Skeletal muscle satellite cell (primary cell): Measurements from ENCODE around the gene ZNF302. TPM values are rescaled to one million over a fixed set of nuclear protein-coding genes. Genes with fewer than 3 reads are reported as not detected.

Experiments
- H3K27me3 ChIP-seq: 2 replicates; pipeline ENCODE4 v1.7.0; 2013; ENCODE audit warnings: low read length; ENCODE audit not compliant: control insufficient read depth, insufficient read depth
- H3K36me3 ChIP-seq: 2 replicates; pipeline ENCODE4 v1.7.0; 2013; ENCODE audit warnings: mild to moderate bottlenecking, control low read depth, low read length; ENCODE audit not compliant: insufficient read depth
- H3K4me1 ChIP-seq: 2 replicates; pipeline ENCODE4 v1.7.0; 2013; ENCODE audit warnings: low read length; ENCODE audit not compliant: control insufficient read depth, insufficient read depth
- H3K4me2 ChIP-seq: 2 replicates; pipeline ENCODE4 v1.7.0; 2013; ENCODE audit warnings: mild to moderate bottlenecking, low read length
- H3K4me3 ChIP-seq: 2 replicates; pipeline ENCODE4 v1.7.0; 2013; ENCODE audit warnings: low read length
- H3K9ac ChIP-seq: 2 replicates; pipeline ENCODE4 v1.7.0; 2013; ENCODE audit warnings: mild to moderate bottlenecking, low read depth, low read length, moderate library complexity
- H3K9me3 ChIP-seq: replicated peaks from 2 replicates; pipeline ENCODE4 v1.7.0; 2013; ENCODE audit warnings: mild to moderate bottlenecking, control low read depth, low read length
- small RNA-seq: library from RNA; depleted of rRNA; stranded (forward); fragments of <200 nt; gene quantifications from one replicate; pipeline ENCODE3, GENCODE V24; 2012

ZNF302 gene

GRCh38 chr19:34733746-34734536 lies 56.5 kb downstream of the ZNF302 start, which contains the start of gene ZNF181:
Gene ZNF181 (plus strand): TSS chr19:34734243. CDS start chr19:34735038, 795 bp downstream.
- Histone ChIP-seq H3K9ac (peak within 1 kb of the TSS; percentile 96), H3K9me3 (peaks cover 2% of the 10 kb centered on the region), H3K4me1 (peaks cover 7% of the 10 kb centered on the region), H3K4me2 (peak within 1 kb of the TSS; percentile 87), H3K4me3 (peak within 1 kb of the TSS; percentile 76), H3K36me3 (peaks cover 12% of the 10 kb centered on the region), H3K27me3 (no peaks in the 10 kb centered on the region)

GRCh38 chr19:34734537-34735103 lies 57.1 kb downstream of the ZNF302 start:
- peak overlapping the region; percentile 87 for H3K4me2 ChIP-seq
- peak overlapping the region; percentile 96 for H3K9ac ChIP-seq
- peak overlapping the region; percentile 76 for H3K4me3 ChIP-seq
- H3K36me3 ChIP-seq = peaks cover 19% of the 10 kb centered on the region
- no peaks in the 10 kb centered on the region for H3K27me3 ChIP-seq
- H3K9me3 ChIP-seq = peaks cover 9% of the 10 kb centered on the region
- H3K4me1 ChIP-seq = peaks cover 7% of the 10 kb centered on the region

Small RNA genes within 50 kb of the gene (small RNA-seq; reads per million reads assigned to genes)
- gene RF00611 = not detected
